ENCODE measurements around the gene PDZK1IP1.

The PDZK1IP1 gene, protein sequence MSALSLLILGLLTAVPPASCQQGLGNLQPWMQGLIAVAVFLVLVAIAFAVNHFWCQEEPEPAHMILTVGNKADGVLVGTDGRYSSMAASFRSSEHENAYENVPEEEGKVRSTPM

DNA sequence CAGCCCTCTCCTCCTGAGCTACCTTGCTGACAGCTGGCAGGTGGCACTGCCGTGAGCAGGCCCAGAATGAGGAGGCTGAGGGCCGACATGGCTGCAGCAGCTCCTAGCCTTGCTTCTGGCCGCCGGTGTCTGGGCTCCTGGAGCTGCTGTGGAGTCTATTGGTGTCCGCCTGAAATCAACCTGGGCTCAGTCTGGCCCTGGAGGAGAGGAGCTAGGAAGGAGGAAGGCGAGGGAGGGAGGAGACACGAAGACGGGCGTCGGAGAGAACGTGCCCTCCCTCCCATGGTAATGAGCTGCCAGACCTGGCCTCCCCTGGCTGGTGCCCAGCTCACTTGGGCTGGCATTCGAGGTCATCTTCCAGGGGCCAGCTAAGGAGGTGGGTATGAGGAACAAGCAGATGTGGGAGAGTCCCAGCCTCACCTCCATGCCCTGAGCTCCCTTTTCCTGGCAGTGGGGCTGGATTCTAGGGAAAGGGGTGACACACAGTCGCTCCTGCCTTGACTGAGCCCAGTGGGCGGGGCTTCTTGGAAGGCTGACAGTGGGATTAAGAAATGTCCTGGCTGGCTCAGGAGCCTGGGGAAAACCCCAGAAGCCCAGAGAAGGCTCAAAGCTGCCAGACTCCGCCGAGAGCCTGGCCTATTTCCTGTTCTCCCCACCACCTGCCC is at the start of gene PDZK1IP1:
Gene PDZK1IP1, minus strand, starts transcription at position 193 of the 665 bp plus-strand sequence. Its CDS starts 104 bp downstream, at position 89.
- DNase-seq, result no peak

GRCh38 chr1:47238935-47239592 is 49.2 kb upstream of the PDZK1IP1 start:
- no peak for DNase-seq

DNA sequence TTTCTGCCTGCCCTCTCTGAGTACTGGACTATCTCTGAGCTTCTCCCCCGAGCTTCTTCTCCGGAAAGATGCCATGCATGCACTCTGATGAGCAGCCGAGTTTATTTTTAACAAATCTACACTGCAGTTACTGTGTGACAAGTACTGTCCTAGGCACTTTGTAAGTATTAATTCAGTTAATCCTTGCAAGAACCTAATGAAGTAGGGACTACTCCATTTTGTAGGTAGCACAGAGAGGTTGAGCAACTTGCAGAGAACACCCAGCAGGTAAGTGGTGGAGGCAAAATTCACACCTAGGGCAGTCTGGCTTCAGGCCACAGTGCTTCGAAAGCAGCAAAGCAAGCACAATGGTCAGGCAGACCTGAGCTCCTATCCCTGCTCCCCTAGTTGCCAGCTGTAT is 46.0 kb upstream of the PDZK1IP1 start:
- DNase-seq, result no peak

DNA sequence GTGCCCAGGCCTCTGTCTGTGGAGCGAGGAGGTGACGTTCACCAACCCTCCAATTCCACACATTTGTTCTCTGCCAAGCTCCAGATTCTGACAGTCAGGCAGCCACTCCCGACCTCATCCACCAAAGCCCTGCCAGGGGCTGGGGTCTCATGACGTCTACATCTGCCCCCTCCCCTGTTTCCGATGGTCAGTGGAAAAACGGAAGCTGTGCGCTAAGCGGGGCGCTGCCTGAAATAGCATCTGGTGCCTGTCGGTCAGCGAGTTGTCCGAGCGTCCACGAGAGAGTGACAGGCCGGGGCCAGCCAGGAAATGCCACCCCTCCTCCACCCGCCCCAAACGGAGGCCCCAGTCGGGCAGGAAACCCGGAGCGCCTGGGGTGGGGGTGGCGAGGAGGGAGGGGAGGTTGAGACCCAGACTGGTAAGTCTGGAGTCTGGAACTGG is 45.4 kb upstream of the PDZK1IP1 start:
- no peak for DNase-seq

DNA sequence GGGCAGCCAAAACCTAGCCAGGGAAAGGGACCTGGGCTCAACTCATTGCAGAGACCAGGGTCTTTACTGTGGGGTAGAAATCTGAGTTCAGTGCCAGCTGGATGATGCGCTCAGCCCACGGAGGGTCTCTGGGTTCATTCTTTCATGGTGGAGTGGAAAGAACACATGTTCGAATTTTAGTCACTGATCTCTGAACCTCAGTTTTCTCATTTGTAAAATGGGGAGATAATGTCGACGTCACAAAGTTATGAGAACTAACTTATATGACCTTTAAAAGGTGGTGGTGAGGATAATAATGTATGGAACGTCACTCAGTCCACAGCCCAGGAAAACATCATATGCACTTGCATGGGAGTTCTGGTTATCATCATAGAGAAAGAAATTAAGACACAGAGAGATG is 43.4 kb upstream of the PDZK1IP1 start:
- DNase-seq, result no peak

- DNase-seq, result no peak
Observed at GRCh38 chr1:47232187-47232874, 42.5 kb upstream of the PDZK1IP1 start, which contains the start of gene TAL1. TSS of gene TAL1 (minus strand) at chr1:47232225. CDS start at chr1:47225888, 6,337 bp downstream.

DNA sequence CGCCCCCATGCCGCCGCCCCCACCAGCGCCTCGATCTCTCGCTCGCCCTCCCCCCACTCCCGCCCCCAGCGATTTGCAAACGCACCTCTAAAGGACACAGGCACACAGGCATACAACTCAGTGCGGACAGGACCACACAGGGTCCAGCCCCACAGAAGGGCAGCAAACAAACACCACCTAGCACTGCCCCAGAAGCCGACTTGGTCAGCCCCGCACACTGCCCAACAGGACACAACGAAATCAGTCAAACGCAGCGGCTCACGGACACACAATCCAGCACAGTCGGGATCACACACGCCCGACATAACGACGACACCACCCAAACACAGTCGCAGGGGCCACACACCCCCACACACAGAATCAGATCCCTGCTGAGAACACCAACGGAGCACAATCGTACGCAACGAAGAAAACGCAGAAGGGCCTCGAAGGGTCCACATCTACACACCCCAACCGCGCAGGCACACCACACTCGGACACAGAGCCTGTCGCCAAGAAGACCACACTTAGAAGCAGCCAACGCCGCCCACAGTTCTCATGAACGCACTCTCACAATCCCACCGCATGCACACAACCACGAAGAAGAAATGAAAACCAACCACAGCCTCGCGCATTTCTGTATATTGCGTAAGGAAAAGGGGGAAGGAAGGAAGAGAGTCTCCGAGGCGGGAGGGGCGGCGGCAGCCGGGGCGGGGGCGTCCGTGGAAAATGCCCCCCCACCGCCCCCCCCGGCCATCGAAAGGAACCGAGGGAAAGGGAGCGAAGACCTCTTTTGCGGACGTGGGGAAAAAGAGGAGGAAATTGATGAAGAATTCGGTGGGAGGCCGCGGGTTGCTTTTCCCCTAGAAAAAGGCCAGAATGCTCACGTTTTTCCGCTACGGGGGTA is 41.7 kb upstream of the PDZK1IP1 start:
- DNase-seq, result peak; percentile 34

- peak; percentile 35 for DNase-seq
Observed at GRCh38 chr1:47230692-47231300, 41.0 kb upstream of the PDZK1IP1 start.

DNA sequence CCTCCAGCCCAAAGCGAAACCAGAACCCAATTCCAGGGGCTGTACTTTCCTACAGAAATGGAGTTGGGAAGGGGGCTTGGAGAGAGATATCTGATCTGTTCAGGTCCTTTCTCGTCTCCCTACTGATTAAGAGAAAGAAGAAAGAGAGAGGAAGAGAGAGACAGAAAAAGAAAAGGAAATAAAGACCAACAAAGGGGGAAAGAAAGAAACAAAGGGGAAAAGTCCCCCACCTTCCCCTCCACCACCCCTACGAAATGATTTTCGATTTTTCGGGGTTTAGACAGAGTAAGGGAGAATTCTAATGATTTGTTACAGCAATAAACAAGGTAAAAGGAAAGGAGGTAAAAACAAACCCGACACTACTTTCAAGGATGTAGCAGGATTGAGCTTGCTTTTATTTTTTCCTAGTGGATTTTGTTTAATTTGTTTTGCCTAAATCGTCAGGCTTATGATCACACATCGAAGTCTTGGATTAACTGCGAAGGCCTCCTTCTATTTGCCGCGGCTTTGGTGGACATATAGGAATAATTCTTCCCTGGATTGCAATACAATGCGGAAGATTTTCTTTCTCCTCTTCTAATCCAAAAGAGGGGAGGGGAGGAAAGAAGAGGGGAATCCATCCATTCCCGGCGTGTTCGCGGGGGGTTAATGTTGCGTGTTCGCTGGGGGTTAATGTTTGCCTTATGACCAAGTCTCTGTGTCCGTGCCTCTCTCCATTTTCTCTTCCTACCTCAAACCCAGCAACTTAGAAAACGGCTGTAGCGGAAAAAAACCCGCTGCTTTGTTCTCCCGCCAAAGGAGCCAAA is 40.3 kb upstream of the PDZK1IP1 start:
- DNase-seq, result no peak

DNA sequence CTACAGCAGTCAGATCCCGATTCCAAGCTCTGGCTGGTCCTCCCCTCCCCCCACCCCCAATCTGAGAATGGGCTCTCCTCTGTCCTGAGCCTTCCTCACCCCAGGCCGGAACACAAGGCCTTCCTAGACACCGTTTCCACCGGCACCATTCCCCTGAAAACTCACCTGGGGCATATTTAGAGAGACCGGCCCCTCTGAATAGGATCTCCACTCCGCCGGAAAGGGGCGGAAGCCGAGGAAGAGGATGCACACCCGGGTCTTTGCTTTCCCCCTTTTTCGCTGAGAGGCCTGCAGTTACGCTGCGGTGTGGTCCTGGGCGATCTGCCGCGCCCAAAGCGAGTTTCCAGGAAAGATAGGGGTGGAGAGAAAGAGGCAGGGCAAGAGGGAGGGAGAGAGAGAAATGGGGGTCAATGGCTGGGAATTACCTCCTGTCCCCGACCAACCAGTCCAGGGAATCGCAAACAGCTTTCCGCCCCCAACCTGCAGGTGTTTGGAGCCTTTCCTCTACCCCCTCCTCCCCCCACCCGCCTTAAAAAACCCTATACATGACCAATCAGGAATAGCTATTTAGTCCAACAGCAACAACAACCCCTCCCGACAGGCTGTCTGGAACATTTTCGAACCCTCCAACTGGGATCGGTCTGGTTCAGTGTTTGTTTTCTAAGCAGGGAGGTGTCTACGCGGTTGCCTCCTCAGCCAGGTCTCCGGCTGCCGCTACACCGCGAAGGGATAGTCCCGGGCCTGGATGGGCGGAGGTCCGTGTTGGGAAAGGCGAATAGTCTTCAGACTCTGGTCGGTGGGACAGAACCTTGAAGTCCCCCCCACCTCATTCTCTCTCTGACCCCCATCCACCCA is 39.4 kb upstream of the PDZK1IP1 start:
- no peak for DNase-seq

DNA sequence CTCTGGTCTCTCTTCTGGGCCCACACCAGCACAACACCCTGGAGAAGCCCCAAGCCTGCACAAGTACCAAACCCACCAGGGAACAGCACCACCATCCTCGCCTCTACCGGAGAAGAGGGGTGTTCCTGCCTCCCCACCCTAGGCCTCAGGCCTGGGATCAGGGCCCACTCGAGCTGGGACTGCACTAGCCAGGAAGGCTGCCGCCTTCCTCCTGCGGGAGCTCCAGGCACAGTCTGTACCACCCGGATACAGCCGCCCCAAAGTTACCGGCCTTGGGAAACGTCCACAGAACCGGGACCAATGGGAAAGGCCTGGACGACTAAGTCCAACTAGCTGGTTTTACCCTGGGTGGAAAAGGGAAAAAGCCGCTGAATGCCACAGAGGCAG is 38.8 kb upstream of the PDZK1IP1 start:
- no peak for DNase-seq

- no peak for DNase-seq
Observed at GRCh38 chr1:47227341-47228232, 37.8 kb upstream of the PDZK1IP1 start.

GRCh38 chr1:47226839-47227215 is 37.0 kb upstream of the PDZK1IP1 start:
- no peak for DNase-seq

DNA sequence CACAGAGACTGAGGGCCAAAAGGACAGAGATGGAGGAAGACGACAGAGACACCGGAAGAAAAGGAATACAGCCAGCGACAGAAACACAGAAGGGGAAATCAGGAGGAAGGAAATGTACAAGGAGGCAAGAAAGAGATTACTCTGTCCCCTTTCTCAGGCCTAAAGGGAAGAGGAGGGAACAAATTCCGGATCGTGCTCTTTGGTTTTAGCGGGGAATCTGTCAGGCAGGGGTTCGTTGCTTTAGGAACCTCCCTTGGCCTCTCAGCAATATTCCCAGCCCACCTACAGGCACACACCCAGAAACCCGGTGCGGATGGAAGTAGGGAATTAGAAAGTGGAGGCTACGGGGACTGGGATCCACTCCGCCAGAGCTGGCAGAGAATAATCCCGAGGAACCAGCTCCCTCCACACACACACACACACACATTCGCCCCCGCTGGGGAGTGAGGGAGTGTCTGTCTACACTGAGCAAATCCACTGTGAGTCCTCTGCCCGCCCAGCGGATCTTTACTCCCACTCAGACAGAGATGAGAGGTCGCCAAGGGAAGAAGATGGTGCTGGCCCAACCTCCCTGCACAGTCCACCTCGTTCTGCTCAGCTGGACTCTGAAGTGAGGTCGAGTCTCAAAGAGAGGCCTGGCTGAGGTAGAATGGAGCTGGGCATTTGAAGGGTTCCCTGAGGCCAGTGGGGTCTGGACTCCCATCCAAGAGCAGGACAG is 36.4 kb upstream of the PDZK1IP1 start:
- no peak for DNase-seq

- no peak for DNase-seq
Observed at GRCh38 chr1:47225430-47226100, 35.7 kb upstream of the PDZK1IP1 start.

DNA sequence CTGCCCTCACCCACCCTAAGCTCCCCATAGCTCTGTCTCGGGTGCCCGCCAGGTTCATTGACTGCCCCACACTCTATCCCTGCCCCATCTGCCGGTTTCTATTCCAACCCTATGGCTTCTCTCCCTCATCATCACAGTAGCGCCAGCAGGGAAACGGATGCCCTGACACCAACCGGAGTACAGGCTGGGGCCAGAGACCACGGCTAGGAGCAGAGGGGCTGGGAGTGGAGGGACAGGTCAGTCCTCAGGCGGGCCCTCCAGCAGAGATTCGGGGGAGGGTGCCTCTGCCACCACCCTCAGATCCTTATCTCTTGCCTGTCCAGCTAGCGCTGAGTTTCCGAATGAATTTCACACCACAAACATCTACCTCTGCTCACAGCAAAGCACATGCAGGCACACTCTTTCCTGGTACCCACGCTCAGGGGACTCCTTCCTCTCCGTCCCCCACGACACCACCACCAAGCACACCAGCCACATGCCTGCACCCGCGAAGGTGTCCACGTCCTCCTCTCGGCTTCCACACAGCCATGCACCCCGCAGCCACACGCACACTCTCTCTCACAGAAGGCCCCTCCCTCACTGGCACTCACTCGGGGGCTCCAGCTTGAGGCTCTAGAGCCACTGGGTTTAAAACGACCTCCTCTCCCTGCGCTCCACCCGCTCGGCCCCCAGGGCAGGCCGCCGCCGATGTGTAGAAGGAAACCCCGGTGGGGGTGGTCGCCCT is 35.0 kb upstream of the PDZK1IP1 start:
- DNase-seq, result no peak
